HG03135 (cell line): Measurements from ENCODE around the gene SNED1.
A peak's percentile ranks its signal among the peaks of the same experiment; 100 is the strongest.
"Not testable (repeated sequence)": the region's sequence is repeated elsewhere in the genome, so short reads cannot be mapped to it uniquely, and the experiment has no call there.

Source experiments
- ATAC-seq: cut with Tn5 transposase; IDR thresholded peaks from one replicate; pipeline ENCODE4 v1.9.1; 2021; ENCODE audit warnings: mild to moderate bottlenecking, moderate library complexity; ENCODE audit not compliant: unreplicated experiment

SNED1 gene

GRCh38 chr2:241081643-241082340, 83.4 kb downstream of the SNED1 start:
- no peak for ATAC-seq

DNA sequence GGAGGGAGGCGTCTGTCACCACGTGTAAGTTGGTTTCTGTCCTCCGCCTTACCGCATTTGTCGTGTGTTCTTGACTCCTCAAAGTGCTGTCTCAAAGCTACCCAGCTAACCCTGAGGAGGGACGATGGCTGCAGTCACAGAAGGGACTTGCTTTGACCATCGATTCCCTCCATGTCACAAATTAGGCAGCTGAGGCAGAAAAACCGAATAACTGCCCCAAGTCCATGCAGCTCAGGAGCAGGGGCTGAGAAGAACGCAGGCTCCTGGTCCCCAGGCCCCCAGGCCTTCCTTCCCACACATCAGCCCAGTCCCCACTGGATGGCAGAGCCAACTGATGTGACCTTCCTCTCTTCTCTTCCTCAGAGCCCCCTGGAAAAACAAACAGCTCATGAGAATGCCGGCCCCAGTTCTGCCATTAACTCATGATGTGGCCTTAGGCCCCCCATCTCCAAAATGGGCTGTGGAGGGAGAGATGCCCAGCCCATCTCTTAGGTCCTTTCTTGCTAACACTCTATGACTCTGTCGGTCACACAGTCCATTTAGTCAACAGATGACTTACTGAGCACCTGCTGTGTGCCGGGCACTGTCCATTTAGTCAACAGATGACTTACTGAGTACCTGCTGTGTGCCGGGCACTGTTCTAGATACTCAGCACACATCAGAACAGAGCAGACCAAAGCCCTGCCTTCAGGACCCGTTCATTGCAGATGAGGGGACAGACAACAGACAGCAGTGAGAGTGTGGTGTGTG, 84.1 kb downstream of the SNED1 start:
- no peak for ATAC-seq

- no peak for ATAC-seq
Observed at GRCh38 chr2:241083091-241083415, 84.6 kb downstream of the SNED1 start.

DNA sequence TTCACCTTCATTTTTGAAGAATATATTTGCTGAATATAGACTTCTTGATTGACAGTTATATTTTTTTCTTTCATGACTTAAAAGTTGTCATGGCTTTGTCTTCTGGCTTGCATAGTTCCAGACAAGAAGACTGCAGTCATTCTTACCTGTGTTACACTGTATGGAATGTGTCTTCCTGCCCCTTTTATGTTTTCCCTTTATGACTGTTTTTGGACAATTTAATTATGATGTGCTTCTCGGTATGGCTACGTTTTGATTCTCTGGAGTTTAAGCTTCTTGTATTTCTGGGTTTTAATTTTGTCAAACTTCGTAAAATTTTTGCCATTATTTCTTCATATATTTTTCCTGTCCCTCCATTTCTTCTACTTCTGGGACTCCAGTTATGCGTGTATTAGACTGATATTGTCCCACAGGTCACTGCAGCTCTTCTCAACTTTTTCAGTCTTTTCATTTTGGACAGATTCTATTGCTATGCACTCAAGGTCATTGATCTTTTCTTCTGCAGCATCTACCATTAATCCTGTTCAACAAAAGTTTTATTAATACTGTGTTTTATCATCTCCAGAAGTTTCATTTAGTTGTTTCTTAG, 86.5 kb downstream of the SNED1 start:
- no peak for ATAC-seq

DNA sequence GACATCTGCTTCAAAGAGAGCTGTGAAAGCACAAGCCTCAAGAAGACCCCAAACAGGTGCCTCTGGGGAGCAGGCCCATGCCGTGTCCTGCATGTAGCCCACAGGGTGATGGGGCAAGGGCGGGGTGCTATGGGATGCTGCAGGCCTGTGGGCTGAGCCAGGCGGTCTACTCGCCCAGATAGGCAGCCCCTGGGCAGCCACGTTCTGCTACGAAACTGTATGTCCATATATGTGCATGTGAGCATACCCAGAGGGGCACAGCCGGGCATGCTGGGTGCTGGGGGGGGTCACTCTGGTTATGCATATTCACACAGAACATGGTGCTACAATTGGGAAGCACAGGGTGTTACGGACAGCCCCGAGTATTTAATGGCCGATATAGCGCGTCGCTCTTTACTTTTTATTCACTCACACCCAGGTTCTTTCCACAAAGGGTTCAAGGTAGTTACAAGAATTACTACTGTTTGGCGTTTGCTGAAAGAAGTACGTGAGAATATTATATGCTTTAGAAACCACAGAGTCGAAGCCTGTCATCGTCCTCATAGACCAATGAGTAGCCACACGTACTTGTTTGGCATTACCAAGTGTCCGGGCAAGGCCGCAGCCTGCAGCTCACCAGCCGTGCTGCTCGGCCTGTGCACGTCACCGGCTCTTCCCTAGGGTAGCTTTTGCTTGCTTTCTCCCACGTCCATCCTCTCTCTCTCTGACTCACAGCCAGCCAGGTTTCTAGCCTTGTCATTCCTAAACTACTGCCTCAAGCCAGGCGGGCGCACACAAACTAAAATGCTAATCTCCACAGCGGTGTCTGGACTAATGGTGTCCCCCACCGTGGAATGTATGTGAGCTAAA, 89.2 kb downstream of the SNED1 start:
- ATAC-seq: no peak

GRCh38 chr2:241088376-241088775, 90.0 kb downstream of the SNED1 start:
- no peak for ATAC-seq

GRCh38 chr2:241088791-241089732, 90.6 kb downstream of the SNED1 start:
- no peak for ATAC-seq

GRCh38 chr2:241091201-241091600, 92.8 kb downstream of the SNED1 start:
- ATAC-seq: no peak

- ATAC-seq: no peak
Observed at GRCh38 chr2:241091734-241092445, 93.5 kb downstream of the SNED1 start.

DNA sequence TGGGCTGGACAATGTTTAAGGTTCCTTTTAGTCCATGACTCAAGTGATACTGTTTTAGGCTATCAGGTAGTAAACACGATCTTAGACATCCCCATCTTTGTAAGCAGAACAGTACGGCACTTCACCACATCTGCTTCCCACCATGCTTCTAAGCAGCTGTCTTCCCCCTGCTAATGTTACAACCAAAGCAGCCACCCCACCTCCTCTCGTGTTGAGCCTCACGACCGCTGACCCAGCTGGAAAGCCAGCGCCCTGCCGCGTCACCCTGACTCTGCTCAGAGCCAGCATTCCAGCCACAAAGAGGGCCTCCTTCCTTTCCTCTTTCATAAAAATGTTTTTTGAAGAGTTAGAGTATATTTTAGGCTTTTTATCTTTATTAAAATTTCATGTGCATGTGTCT, 94.3 kb downstream of the SNED1 start:
- no peak for ATAC-seq

- ATAC-seq: not testable (repeated sequence)
Observed at GRCh38 chr2:241093133-241093781, 94.8 kb downstream of the SNED1 start.

DNA sequence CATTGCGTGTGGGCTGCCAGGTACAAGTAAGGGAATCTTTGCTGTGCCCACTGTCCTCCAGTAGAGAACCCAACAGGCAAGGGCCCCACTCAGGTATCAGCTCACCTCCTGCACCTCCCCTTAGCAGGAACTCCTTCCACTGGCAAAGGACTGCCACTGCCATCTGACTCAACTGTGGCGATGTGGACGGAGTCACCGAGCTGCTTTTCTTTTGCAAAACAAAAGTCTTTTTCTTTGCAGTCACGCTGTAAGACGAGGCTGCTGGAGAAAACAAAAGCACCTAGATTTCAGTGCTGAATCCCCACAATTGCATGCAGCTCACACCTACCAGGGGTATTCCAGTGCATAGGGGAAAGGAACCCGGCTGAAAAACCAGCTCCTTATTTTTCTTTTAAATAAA, 95.8 kb downstream of the SNED1 start:
- ATAC-seq: no peak

DNA sequence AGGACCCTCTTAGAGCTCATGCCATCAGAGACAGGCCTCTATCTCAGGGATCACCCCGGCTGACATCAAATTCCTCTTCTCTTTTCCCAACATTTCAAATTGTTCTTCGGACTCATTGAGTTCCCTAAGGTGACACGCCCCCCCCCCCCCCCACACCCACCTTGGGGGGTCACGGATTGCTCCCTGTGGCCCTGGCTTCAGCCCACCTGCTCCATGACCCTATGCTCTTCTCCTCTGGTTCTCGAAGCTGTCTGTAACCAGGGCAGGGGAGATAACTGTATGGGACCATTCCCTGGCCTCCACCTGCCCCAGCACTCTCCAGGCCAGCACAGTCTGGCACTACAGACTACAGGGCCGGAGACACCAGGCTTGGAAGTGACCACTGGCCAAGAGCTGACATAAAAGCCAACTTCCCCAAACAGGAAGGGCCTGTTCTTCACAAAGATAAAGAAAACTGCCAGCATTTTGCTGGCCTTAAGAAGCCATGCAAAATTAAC, 96.6 kb downstream of the SNED1 start:
- ATAC-seq: no peak

GRCh38 chr2:241095594-241096290, 97.3 kb downstream of the SNED1 start:
- ATAC-seq: no peak

- ATAC-seq: no peak
Observed at GRCh38 chr2:241096979-241097378, 98.6 kb downstream of the SNED1 start.

DNA sequence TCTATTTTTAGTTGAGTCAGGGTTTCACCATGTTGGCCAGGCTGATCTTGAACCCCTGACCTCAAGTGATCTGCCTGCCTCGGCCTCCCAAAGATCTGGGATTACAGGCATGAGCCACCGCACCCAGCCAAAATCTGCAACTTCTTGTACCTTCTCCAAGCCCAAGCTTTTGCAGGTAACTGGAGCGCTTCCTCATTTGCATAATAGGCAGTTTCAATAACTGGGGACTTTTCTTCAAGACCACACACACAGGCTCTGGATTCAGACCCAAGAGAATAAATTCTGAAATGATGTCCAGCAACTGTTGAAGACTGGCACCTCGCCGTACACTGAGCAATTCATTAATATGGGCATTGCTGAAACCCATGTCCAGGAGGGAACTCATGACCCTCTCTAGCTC, 100.8 kb downstream of the SNED1 start:
- no peak for ATAC-seq

DNA sequence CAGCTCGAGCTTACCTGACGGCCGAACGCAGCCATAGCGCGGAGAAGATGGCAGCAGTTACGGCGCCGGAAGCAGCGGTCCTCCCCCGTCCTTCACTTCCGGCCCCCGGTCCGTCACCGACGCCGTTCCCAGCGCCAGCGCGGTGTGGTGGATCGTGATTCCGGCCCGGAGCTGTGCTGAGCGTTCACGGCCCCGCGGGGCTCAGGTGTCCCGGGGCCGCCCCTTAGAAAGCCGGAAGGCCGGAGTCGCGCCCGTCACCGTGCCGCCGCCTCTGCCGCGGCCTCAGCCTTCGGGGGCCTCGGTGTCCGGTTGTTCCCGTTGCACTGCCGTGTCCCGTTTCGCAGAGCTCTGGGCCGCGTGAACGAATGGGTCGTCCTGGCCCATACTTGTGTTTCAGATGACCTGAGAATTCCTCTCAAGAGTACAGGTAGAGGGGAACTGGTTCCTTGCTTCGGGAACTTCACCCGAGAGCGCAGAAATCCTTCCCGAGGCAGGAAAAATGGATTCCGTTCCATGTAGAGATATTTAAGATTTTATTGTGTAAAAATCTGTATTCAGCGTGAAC, 103.9 kb downstream of the SNED1 start, which contains the start of gene MTERF4:
Gene MTERF4, minus strand, starts transcription at position 49 of the 565 bp plus-strand sequence. Its CDS starts 14 bp downstream, at position 35.
- peak; percentile 81 for ATAC-seq

DNA sequence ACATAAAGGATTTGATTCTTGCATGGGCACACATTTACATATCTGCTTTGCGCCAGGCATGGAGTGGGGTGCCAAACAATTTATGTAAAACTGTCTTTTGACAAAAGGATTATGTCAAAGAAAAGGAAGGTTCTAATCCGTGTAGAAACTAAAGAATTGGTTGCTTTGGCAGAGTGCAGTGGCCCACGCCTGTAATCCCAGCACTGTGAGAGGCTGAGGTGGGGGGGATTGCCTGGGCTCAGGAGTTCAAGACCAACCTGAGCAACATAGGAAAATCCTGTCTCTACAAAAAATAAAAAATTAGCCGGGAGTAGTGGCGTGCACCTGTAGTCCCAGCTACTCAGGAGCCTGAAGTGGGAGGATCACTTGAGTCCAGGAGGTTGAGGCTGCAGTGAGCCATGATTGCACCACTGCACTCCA, 104.8 kb downstream of the SNED1 start:
- no peak for ATAC-seq
